GM19023 (cell line): ENCODE results near the gene SPTA1.

Experiments
- ATAC-seq: cut with Tn5 transposase; IDR thresholded peaks from one replicate; pipeline ENCODE4 v1.9.1; 2021; ENCODE audit warnings: mild to moderate bottlenecking, moderate library complexity; ENCODE audit not compliant: unreplicated experiment

SPTA1 gene

DNA sequence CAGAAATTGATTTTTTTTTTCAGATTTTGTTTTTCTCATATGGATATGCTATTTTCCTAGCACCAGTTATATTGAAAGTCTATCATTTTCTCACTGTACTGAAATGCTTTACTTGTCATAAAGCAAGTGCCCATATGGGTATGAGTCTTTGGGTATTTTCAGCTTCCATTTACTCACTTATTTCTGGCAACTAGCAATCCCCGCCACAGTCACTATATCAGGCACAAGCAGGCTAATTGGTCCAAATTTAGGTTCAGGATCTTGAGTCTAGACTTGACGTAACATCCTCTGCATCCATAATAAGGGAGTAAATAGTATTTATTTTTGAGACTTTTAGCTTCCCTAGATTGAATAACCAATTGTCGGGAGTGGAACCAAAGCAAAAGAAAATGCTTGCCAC, 109.0 kb downstream of the SPTA1 start:
- no peak for ATAC-seq

DNA sequence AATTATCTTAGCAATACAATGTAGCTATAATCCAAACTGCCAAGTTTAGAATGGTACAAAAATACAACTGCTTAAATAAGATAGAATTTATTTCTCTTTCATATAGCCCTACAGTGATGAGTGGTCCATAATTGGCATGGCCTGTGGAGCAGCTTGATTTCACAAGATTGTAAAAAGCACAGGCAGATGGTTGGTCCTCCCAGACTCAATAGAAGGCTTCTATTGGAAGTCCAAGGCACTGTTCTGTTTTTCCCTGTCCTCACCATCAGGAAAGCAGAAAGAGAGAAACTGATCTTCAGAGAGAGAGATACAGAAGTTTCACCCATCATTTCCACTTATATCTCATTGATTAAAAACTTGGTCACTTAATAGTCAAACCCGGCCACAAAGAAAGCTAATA, 114.3 kb downstream of the SPTA1 start:
- ATAC-seq, result no peak

DNA sequence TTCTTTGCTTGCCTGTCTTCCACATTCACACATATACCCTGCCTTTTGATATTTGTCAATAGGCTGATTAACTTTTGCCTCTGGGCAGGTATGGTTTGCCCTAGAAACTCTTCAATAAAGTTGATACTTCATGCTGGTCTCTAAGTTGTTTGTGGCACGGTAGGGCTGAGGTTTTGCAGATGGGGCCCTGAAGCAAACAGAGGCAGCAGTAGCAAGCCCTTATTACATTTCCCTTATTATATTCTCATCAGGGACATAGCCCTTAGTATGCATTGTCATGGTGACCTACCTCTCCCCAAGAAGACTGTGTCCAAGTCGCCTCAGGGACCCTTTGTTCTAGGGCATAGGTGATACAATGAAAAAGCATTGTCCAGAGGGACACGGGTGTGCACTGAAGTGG, 116.0 kb downstream of the SPTA1 start, which contains the start of gene OR6P1:
OR6P1 (minus strand) TSS at position 101 of the 400 bp plus-strand sequence. CDS start 6,976 bp downstream, outside the sequence.
- ATAC-seq, result no peak

DNA sequence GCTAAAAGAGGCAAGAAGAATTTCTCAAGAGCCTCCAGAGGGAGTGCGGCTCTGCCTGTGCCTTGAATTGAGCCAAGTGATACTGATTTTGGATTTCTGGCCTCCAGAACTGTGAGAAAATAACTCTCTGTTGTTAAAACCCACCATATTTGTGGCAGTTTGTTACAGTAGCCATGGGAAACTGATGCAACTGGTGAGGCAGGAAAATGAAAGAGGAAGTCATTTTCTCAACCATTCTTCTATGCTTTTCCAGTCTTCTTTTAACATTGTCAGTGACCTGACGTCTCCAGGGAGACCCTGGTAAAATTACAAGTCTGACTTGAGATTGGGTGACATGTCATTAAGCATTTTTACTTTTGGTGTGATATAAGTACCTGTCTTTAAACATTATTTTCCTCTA, 121.9 kb downstream of the SPTA1 start:
- no peak for ATAC-seq

DNA sequence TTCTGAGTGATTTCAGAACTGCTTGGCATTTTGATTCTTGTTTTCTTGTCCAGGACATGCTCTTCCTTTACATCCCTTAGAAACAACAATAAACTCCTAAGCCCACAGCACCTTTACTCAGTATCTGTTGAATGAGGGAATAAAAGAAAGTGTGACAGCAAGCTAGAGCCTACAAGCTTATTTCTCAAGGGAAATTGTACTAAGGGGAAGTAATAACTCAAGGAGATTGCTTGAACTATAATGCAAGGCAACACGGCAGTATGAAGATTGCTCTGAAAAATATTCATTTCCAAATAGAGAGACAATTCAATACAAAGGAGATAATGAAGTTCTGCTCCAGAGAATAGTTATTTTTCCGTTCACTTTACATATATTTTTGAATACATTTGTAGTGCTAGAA, 122.7 kb downstream of the SPTA1 start:
- no peak for ATAC-seq
